ENCODE results near the gene CDC25B.

Gene CDC25B

GRCh38 chr20:3751675-3752385 lies 44.3 kb upstream of the CDC25B start:
- no peak for TF ChIP-seq CTCF (IDR thresholded peaks at IDR 0.05; ENCODE audit: borderline replicate concordance, control extremely low read depth, extremely low read depth, insufficient read depth, missing control alignments)
- in situ Hi-C loops (cut with MboI; ENCODE audit: low sequenced_read_pairs, unreplicated experiment), result no loop called here
- peak; percentile 73 for DNase-seq (ENCODE audit: low spot score)

GRCh38 chr20:3752386-3752759 lies 43.7 kb upstream of the CDC25B start:
- in situ Hi-C loops (cut with MboI; ENCODE audit: low sequenced_read_pairs, unreplicated experiment), result no loop called here
- no peak for TF ChIP-seq CTCF (IDR thresholded peaks at IDR 0.05; ENCODE audit: borderline replicate concordance, control extremely low read depth, extremely low read depth, insufficient read depth, missing control alignments)
- DNase-seq (ENCODE audit: low spot score), result no peak

GRCh38 chr20:3753098-3753497 lies 43.0 kb upstream of the CDC25B start:
- in situ Hi-C loops (cut with MboI; ENCODE audit: low sequenced_read_pairs, unreplicated experiment), result no loop called here
- TF ChIP-seq CTCF (IDR thresholded peaks at IDR 0.05; ENCODE audit: borderline replicate concordance, control extremely low read depth, extremely low read depth, insufficient read depth, missing control alignments), result peak; percentile 72
- DNase-seq (ENCODE audit: low spot score), result peak; percentile 86

- no peak for DNase-seq (ENCODE audit: low spot score)
- in situ Hi-C loops (cut with MboI; ENCODE audit: low sequenced_read_pairs, unreplicated experiment), result no loop called here
- TF ChIP-seq CTCF (IDR thresholded peaks at IDR 0.05; ENCODE audit: borderline replicate concordance, control extremely low read depth, extremely low read depth, insufficient read depth, missing control alignments), result no peak
Measured at GRCh38 chr20:3753501-3754275, 42.4 kb upstream of the CDC25B start.

- no peak for TF ChIP-seq CTCF (IDR thresholded peaks at IDR 0.05; ENCODE audit: borderline replicate concordance, control extremely low read depth, extremely low read depth, insufficient read depth, missing control alignments)
- in situ Hi-C loops (cut with MboI; ENCODE audit: low sequenced_read_pairs, unreplicated experiment), result no loop called here
- no peak for DNase-seq (ENCODE audit: low spot score)
Measured at GRCh38 chr20:3754276-3754630, 41.9 kb upstream of the CDC25B start.

GRCh38 chr20:3755269-3755668 lies 40.8 kb upstream of the CDC25B start:
- TF ChIP-seq CTCF (IDR thresholded peaks at IDR 0.05; ENCODE audit: borderline replicate concordance, control extremely low read depth, extremely low read depth, insufficient read depth, missing control alignments), result no peak
- no peak for DNase-seq (ENCODE audit: low spot score)
- in situ Hi-C loops (cut with MboI; ENCODE audit: low sequenced_read_pairs, unreplicated experiment), result no loop called here
